ENCODE measurements around the gene FKBP3.
"Not testable (repeated sequence)": the region's sequence is repeated elsewhere in the genome, so short reads cannot be mapped to it uniquely, and the experiment has no call there.

Gene FKBP3

DNA sequence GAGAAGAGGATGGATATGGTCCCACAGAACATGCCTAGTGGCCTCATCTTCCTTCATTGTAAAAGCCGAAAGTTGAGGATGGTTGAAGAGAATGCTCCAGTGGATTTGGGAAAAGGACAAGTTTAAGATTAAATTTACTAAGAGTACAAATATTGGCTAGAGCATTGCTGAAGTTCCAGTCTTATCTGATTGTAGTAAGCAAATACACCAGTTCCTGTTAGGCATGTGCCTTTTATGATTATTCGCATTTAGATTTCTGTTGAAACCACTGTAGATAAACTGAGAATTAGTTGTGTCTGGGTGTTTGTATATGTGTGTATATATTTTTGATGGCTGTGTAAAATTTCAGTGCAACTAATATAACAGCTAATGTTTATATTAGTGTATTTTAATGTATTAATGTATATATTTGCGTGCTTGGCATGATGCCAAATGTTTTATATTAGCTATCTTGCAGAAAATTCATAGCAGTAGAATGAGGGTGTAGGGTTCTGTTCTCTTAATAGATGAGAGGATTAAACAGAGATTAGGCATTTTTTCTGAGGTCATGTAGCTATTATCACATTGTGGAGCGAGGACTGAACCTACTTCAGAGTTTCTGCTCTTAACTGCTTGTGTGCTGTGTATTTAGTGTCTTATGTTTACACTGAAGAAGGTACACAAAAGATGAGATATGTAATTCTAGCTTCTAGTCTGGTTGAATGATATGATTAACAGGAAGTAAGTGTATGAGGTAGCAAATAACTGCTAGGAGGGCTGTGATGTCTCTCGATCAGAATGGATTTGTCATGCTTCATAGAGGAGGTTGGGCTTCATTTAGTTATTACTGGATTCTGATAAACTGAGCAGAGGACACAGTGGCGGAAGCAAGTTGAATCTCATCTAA, 21.1 kb downstream of the FKBP3 start:
- peak; percentile 16 for DNase-seq (ENCODE audit: low read depth)

DNA sequence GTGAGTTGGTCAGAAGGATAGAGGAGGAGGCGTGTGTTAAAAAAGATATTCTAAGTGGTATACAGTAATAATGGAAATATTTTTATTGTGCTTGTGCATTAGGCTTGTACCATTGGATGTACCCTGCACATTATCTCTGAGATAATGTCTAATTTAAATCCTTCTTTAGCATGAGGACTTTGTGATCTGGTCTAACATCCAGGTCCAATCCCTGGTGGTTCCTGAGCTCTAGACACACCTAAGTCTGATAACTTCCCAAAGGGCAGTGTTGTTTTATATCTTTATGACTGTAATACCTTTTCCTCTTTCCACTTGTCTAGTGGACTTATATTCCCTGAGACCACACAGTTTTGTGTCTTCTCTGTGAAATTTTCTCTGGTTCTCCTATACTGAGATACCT, 29.7 kb downstream of the FKBP3 start:
- DNase-seq (ENCODE audit: low read depth): no peak

DNA sequence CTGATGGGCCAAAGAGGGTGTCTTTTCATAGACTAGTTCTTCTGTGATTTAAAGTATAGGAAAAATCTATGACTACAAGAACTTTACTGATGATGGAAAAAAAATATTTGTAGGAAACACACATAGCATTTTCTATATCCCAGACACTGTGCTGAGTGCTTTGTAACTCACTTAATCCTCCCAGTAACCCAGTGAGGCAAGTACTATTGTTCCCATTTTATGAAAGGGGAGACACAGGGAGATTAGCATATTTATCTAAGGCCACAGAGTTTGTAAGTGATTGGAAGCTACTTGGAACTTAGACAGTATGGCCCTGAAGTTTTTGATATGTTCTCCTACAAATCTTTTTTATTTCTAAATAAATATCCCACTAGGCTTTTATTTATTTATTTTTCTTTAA, 30.5 kb downstream of the FKBP3 start:
- DNase-seq (ENCODE audit: low read depth): no peak

DNA sequence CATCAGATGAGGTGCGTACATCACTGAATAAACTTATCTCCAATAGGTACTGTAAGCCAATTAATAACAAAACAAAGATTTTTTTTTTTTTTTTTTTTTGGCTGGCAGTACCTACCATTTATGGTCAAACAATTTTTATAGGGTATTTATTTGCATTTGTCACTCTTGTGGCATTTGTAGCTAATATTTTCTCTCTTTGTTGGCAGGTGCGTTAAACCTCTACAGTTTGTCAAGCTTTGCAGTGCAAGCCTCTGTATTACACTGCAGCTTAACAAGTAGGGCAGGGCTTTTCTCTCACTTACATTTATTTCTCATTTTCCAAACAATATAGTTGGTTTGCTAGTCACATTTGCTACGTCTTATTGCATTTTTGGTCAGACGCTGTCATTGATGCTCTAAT, 38.1 kb downstream of the FKBP3 start:
- DNase-seq (ENCODE audit: low read depth): no peak

DNA sequence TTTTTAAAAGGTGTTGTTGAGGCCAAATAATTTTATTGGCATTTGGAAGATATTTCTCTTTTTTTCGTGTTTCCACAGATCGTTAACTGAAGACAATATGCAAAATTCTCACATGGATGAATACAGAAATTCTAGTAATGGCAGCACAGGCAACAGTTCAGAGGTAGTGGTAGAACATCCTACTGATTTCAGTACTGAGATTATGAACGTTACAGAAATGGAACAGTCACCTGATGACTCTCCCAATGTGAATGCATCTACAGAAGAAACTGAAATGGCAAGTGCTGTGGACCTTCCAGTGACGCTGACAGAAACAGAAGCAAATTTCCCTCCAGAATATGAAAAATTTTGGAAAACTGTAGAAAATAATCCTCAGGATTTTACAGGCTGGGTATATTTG, 39.1 kb downstream of the FKBP3 start:
- no peak for DNase-seq (ENCODE audit: low read depth)

DNA sequence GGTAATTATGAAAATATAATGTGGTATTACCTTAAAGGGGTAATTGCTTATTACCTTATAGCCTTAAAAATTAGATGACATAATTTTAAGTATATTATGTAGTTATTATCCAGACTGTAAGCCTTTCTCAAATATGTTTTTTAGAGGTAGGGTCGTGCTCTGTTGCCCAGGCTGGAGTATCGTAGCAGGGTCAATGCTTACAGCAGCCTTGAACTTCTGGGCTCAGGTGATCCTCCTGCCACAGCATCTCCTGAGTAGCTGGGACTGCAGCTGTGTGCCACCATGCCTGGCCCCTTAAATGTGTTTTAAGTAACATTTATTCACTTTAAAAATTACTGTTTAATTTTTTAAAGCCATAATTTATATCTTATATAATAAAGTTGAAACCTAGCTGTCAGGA, 40.0 kb downstream of the FKBP3 start:
- no peak for DNase-seq (ENCODE audit: low read depth)

DNA sequence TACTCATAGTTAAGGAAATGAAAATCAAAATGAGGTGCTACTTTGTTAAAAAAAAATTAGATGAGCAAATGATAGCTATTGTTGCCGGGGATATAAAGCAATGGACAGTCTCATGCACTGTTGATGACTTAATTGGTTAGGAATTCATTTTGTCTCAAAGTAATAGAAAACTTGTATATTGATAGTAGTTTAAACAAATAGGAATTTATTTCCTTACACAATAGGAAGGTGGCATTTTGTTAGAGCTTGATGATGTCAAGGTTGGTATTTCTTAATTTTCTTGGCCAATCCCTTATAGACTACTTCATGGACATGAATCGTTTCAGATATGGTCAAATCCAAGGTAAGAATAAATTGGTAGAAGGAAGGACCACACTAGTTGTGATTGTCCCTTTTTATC, 42.6 kb downstream of the FKBP3 start:
- peak; percentile 26 for DNase-seq (ENCODE audit: low read depth)

DNA sequence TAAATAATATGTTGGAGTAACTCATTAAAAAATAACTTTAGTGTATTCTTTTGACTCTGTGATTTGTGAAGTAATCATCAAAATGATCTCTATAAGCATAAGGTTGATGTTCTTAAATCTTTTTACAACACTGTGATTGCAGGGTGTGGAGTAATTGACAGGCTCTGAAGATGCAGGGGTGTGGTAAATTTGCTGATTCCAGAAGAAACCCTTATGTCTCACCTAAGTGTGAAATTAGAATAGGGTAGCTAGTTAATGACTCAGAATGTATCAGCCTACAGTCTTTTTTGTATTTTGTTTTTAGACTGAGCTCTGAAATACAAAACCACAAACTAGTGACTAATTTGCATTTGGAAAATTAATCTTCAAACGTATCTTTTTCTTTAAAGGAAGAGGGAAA, 44.5 kb downstream of the FKBP3 start:
- DNase-seq (ENCODE audit: low read depth): peak; percentile 58

DNA sequence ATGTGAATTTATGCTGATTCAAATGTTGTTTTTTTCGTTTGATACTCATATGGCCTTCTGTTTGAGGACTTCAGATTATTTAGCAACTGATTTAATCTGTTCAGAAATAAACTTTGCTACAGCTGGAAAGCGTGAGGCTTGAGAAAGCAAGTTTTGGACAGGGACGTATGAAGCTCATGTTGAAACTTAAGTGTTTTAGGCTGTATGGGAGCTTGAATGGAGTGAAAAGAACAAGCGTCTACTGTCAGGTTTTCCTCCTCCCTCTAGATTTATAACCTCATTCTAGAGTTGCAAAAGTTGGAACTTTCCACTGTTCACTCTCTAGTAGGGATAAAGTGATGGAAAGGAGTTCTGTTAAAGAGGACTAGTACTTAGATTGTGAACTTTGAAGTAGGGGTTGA, 49.3 kb downstream of the FKBP3 start:
- peak; percentile 81 for DNase-seq (ENCODE audit: low read depth)

DNA sequence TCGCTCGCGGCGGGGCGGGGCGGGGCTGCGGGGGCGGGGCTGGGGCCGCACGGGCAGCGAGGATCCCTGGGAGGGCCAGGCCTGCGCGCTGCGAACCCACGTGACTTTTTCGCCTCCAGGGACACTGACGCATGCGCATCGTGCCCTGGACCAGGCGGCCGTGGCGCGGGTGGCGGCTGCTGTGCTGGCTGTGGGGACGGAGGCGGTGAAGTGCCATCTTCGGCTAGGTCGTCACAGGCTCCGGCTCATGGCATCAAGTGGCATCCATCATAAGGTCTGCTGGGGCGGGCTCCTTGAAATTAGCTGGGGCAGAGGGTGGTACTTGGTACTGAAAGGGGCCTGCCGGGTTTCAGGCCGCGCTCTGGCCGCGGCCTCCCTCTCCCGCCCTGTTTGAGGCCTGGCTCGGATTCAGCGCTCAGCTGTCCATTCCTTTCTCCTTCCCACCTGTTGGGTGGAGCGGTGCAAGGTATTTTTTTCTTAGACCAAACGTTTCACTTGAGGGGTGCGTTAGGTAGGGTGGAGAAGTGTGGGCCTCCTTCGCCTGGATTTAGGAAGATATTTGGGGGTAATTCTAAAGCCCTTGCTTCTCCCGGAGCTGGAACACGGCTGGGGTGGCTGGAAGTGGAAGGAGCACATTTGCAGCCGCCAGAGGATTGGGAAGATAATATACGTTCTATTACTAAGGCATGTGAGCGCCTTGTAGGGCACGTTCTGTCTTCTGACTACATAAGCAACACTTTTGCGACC, 50.1 kb downstream of the FKBP3 start, which contains the start of gene PRPF39:
PRPF39 (plus strand) TSS at position 141 of the 747 bp plus-strand sequence. CDS start 11,124 bp downstream, outside the sequence.
- DNase-seq (ENCODE audit: low read depth): peak; percentile 82

DNA sequence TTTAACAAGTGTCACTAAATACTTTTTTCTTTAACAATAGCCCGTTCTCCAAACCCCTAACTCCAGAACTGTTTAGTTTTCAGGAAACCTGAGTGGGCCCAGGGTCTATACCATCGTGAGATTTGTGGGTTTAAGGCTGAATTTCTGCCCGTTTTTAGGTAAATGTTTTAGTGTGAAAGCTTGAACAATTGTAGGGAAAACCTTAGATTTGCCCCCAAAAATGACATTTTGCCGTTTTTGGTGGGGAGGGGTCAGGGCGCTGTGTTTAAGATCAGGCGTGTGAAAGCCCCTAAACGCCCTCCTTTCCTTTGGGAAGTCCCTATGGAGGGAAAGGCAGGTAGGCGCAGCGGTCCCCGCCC, 50.7 kb downstream of the FKBP3 start:
- no peak for DNase-seq (ENCODE audit: low read depth)

DNA sequence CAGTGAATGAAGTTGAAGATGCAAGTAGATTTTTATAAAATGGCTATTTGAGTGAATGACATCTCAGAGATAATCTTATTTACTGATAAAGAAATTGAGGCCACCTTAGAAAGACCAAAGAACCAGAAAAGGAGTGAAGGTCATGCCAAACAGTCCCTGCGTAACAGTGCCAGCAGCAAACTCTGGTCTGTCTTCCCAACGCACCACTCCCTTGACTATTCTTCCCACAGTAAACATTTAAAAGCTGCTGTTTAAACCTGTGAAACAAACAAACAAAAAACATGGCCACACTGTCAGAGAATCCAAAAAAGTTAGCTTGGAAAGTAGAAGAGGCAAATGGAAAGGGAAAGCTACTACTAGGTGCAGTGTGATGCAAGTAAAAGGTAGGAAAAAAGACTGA, 51.9 kb downstream of the FKBP3 start:
- no peak for DNase-seq (ENCODE audit: low read depth)

DNA sequence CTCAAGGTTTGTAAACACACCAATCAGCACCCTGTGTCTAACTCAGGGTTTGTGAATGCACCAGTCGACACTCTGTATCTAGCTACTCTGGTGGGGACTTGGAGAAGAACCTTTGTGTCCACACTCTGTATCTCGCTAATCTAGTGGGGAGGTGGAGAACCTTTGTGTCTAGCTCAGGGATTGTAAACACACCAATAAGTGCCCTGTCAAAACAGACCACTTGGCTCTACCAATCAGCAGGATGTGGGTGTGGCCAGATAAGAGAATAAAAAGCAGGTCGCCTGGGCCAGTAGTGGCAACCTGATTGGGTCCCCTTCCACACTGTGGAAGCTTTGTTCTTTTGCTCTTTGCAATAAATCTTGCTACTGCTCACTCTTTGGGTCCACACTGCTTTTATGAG, 53.2 kb downstream of the FKBP3 start:
- DNase-seq (ENCODE audit: low read depth): not testable (repeated sequence)

DNA sequence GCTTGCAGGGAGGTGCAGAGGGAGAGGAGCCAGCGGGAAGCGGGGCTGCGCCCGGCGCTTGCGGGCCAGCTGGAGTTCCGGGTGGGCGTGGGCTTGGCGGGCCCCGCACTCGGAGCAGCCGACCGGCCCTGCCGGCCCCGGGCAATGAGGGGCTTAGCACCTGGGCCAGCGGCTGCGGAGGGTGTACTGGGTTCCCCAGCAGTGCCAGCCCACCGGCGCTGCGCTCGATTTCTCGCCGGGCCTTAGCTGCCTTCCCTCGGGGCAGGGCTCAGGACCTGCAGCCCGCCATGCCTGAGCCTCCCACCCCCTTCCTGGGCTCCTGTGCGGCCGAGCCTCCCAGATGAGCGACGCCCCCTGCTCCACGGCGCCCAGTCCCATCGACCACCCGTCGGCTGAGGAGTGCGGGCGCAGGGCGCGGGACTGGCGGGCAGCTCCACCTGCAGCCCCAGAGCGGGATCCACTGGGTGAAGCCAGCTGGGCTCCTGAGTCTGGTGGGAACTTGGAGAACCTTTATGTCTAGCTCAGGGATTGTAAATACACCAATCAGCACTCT, 53.8 kb downstream of the FKBP3 start:
- DNase-seq (ENCODE audit: low read depth): not testable (repeated sequence)

DNA sequence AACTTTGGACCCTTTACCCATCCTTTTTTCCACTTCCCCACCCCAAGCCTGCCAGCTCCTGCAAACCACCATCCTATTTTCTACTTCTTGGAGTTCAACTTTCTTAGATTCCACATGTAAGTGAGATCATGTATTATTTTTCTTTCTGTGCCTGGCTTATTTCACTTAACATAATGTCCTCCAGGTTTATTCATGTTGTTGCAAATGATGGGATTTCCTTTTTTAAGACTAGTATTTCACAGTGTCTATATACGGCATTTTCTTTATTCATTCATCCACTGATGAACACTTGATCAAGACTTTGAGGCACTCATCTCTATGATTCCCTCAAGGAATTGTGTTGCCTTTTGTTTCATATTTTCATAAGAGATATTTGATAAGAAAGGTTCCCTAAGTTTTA, 56.0 kb downstream of the FKBP3 start:
- no peak for DNase-seq (ENCODE audit: low read depth)

DNA sequence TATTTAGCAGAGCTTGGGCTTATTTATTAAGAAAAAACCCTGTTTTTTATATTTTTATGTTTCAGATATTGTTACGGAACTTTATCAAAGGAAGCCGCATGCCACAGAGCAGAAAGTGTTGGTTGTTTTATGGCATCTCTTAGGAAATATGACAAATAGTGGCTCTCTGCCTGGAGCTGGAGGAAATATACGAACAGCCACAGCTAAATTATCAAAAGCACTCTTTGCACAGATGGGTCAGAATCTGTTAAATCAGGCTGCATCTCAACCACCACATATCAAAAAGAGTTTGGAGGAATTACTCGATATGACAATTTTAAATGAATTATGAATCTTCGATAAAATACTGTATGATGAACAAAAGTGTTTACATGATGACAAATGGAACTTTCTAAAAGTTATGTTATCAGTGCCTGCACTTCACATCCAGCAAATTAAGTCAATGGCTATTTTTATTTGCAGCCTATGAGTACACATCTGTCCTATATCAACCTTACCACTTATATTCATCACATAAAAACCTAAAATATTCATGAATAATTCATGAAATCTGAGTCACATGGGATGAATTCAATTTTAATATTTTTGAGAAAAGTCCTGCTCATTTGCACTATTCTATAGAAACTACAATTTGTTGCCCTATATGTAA, 60.9 kb downstream of the FKBP3 start:
- no peak for DNase-seq (ENCODE audit: low read depth)

DNA sequence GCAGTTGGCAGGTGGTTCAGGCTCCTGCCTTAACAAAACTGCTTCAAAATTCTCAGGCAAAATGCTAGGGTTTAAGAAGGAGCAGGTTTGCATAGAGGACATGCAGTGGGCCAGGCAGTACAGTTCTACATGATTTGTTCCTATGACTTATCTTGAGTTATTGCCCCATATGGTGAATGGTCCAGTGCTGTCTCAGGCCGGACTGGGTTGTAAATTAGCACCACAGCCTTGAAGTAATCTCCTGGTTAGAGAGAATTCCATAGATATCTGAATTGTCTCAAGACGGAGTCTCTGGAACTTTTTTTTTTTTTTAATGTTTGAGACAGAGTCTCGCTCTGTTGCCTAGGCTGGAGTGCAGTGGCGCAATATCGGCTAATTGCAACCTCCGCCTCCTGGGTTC, 62.2 kb downstream of the FKBP3 start:
- DNase-seq (ENCODE audit: low read depth): peak; percentile 97

DNA sequence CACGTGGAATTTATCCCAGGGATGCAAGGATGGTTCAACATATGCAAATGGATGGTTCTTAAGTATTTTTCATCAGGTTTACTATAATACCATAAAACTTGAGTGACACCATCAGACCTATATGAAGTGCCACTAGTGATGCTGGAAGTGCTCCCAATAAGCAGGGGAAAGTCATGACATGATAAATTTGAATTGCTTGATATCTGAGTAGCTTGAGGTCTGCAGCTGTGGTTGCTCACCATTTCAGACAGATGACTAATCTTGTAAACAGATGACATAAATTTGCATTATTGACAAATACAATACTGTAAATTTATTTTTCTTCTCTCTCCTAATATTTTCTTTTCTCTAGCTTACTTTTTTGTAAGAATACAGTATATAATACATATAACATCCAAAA, 64.1 kb downstream of the FKBP3 start:
- DNase-seq (ENCODE audit: low read depth): peak; percentile 42

DNA sequence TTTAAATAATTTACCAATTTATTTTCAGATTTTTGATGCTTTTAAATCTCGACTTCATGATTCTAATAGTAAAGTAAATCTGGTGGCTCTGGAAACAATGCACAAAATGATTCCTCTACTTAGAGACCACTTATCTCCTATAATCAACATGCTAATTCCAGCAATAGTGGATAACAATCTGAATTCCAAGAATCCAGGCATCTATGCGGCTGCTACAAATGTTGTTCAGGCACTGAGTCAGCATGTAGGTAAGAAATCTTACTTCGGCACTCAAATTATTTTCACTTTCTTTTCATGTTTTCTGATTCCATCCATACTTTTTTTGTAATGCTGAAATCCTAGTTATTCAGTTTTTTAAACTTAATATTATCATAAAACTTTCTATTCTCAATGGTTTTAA, 65.9 kb downstream of the FKBP3 start:
- peak; percentile 56 for DNase-seq (ENCODE audit: low read depth)

DNA sequence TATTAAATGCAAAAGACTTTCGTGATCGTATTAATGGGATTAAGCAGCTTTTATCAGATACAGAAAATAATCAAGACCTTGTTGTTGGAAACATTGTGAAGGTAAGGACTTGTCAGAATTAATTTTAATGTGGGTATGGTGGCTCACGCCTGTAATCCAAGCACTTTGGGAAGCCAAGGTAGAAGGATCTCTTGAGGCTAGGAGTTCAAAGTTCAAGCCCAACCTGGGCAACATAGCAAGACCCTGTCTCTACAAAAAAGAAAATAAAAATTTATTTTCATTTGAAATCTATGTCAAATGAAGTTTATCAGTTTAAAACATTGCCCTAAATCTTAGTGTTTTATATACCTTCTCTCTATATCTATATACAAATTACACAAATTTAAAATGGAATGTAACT, 67.6 kb downstream of the FKBP3 start:
- DNase-seq (ENCODE audit: low read depth): no peak

DNA sequence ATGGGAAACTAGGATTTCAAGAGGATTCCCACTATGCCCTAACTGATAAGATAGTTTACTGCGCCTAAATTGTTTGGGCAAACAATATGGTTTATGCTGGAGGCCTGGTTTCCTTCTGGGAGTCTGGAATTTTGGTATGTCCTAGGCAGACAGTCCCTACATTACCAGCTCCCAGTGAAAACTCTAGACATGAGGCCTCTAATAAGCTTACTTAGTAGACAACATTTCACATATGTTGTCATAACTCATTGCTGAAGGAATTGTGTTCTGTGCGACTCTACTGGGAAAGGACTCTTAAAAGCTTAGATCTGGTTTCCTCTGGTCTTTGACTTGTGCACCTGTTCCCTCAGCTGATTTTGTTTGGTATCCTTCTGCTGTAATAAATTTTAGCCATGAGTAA, 68.3 kb downstream of the FKBP3 start:
- no peak for DNase-seq (ENCODE audit: low read depth)

All from amniotic epithelial cell (primary cell).